ENCODE measurements around the gene FIGNL1. TPM values are rescaled to one million over a fixed set of nuclear protein-coding genes. Genes with fewer than 3 reads are reported as not detected.

FIGNL1 gene
- total and polyA plus RNA-seq, 2 donors = 9.0 to 21.9 TPM

- no peaks in the 10 kb centered on the region for H3K27me3 ChIP-seq (ENCODE audit: control insufficient read depth in 2 of 2, insufficient read depth in 1 of 2, low read length in 1 of 2)
- peak overlapping the region; percentile 77 to 85 for H3K4me3 ChIP-seq (ENCODE audit: low read length in 2 of 2)
- DNase-seq (ENCODE audit: low read depth in 6 of 9, low spot score in 9 of 9) = no peak
- no peak overlapping the region for H3K27ac ChIP-seq (ENCODE audit: low read depth in 1 of 2, low read length in 1 of 2)
- peaks cover 13 to 21% of the 10 kb centered on the region in 2 donors for H3K36me3 ChIP-seq (ENCODE audit: control insufficient read depth in 2 of 2, insufficient read depth in 2 of 2, low read length in 1 of 2)
- H3K9me3 ChIP-seq (ENCODE audit: control insufficient read depth in 2 of 2, insufficient read depth in 1 of 2, low read length in 1 of 2) = peaks cover 0 to 3% of the 10 kb centered on the region in 2 donors
- peaks cover 7 to 16% of the 10 kb centered on the region in 2 donors for H3K4me1 ChIP-seq (ENCODE audit: control insufficient read depth in 2 of 2, insufficient read depth in 2 of 2, low read length in 2 of 2)
- WGBS = 30% methylated on average over 5 of the region's 5 CpGs
These were observed 659 bp downstream of the FIGNL1 start for GRCh38 chr7:50449501-50449880.

- H3K9me3 ChIP-seq (ENCODE audit: control insufficient read depth in 2 of 2, insufficient read depth in 1 of 2, low read length in 1 of 2) = peaks cover 0 to 3% of the 10 kb centered on the region in 2 donors
- peaks cover 7 to 16% of the 10 kb centered on the region in 2 donors for H3K4me1 ChIP-seq (ENCODE audit: control insufficient read depth in 2 of 2, insufficient read depth in 2 of 2, low read length in 2 of 2)
- DNase-seq (ENCODE audit: low read depth in 6 of 9, low spot score in 9 of 9) = no peak
- peak overlapping the region in 1 of 2 donors; percentile 85 for H3K4me3 ChIP-seq (ENCODE audit: low read length in 2 of 2)
- peaks cover 13 to 23% of the 10 kb centered on the region in 2 donors for H3K36me3 ChIP-seq (ENCODE audit: control insufficient read depth in 2 of 2, insufficient read depth in 2 of 2, low read length in 1 of 2)
- H3K27ac ChIP-seq (ENCODE audit: low read depth in 1 of 2, low read length in 1 of 2) = no peak overlapping the region
- H3K27me3 ChIP-seq (ENCODE audit: control insufficient read depth in 2 of 2, insufficient read depth in 1 of 2, low read length in 1 of 2) = no peaks in the 10 kb centered on the region
These were observed 1.3 kb downstream of the FIGNL1 start for GRCh38 chr7:50448823-50449222.

DNA sequence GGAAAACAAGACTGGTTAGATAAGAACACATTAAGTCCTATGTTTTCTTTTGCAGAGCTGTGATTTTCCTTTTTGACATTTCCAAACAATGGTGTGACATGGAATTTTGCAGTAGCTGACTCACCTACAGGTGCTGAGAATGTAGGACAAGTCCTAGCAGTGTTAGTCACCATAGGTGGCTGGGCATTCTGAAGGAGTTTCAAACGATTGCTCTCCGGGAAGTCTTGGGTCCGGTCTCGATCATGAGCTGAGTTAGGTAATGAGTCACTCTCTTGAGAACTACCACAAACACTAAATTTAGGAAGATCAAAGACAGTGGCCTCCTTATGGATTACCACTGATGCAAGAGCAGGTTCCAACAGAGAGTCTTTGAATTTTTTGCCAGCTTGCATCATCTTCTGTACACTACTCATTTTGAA is 3.6 kb downstream of the FIGNL1 start:
- Histone ChIP-seq H3K9me3 (ENCODE audit: control insufficient read depth in 2 of 2, insufficient read depth in 1 of 2, low read length in 1 of 2) (peaks cover 0 to 3% of the 10 kb centered on the region in 2 donors), H3K4me1 (ENCODE audit: control insufficient read depth in 2 of 2, insufficient read depth in 2 of 2, low read length in 2 of 2) (peaks cover 7 to 16% of the 10 kb centered on the region in 2 donors), H3K27me3 (ENCODE audit: control insufficient read depth in 2 of 2, insufficient read depth in 1 of 2, low read length in 1 of 2) (no peaks in the 10 kb centered on the region), H3K27ac (ENCODE audit: low read depth in 1 of 2, low read length in 1 of 2) (no peak overlapping the region), H3K36me3 (ENCODE audit: control insufficient read depth in 2 of 2, insufficient read depth in 2 of 2, low read length in 1 of 2) (peaks cover 13 to 31% of the 10 kb centered on the region in 2 donors), H3K4me3 (ENCODE audit: low read length in 2 of 2) (no peak overlapping the region)
- no peak for DNase-seq (ENCODE audit: low read depth in 6 of 9, low spot score in 9 of 9)
- WGBS = 94% methylated on average over 4 of the region's 4 CpGs

DNA sequence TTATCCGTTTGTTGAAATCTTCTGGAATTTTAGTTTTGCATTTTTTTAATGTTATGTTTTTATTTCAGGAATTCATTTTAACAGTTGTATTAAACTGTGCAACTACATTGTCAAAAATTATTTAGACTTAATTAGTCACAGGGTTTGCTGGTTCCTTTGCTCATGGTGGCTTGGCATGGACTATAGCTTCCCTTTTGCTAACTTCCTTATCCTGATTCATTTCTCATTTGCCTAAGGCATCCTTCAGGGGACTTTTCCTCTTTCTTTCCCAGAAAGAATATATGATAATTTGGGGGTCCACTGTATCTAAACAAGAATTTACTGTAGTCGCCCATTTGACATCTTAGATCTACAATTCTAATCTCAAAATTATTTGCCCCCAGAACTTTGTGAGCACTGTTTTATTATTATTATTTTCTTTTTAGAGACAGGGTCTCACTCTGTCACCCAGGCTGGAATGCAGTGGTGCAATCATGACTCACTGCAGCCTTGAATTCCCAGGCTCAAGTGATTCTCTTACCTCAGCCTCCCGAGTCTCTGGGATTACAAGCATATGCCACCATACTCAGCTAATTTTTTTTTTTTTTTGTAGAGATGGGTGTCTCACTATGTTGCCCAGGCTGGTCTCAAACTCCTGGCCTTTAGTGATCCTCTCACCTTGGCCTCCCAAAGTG is 13.9 kb downstream of the FIGNL1 start:
- Histone ChIP-seq H3K27ac (ENCODE audit: low read depth in 1 of 2, low read length in 1 of 2) (no peak overlapping the region), H3K27me3 (ENCODE audit: control insufficient read depth in 2 of 2, insufficient read depth in 1 of 2, low read length in 1 of 2) (no peaks in the 10 kb centered on the region), H3K9me3 (ENCODE audit: control insufficient read depth in 2 of 2, insufficient read depth in 1 of 2, low read length in 1 of 2) (peaks cover 0 to 3% of the 10 kb centered on the region in 2 donors), H3K36me3 (ENCODE audit: control insufficient read depth in 2 of 2, insufficient read depth in 2 of 2, low read length in 1 of 2) (peaks cover 19 to 31% of the 10 kb centered on the region in 2 donors), H3K4me1 (ENCODE audit: control insufficient read depth in 2 of 2, insufficient read depth in 2 of 2, low read length in 2 of 2) (no peaks in the 10 kb centered on the region), H3K4me3 (ENCODE audit: low read length in 2 of 2) (no peak overlapping the region)
- WGBS = 98% methylated on average over 3 of the region's 3 CpGs
- DNase-seq (ENCODE audit: low read depth in 6 of 9, low spot score in 9 of 9) = no peak

GRCh38 chr7:50431722-50432305 is 18.3 kb downstream of the FIGNL1 start:
- 96% methylated on average over 4 of the region's 4 CpGs for WGBS
- peaks cover 0 to 2% of the 10 kb centered on the region in 2 donors for H3K36me3 ChIP-seq (ENCODE audit: control insufficient read depth in 2 of 2, insufficient read depth in 2 of 2, low read length in 1 of 2)
- H3K4me3 ChIP-seq (ENCODE audit: low read length in 2 of 2) = no peak overlapping the region
- H3K4me1 ChIP-seq (ENCODE audit: control insufficient read depth in 2 of 2, insufficient read depth in 2 of 2, low read length in 2 of 2) = no peaks in the 10 kb centered on the region
- H3K27me3 ChIP-seq (ENCODE audit: control insufficient read depth in 2 of 2, insufficient read depth in 1 of 2, low read length in 1 of 2) = no peaks in the 10 kb centered on the region
- no peak for DNase-seq (ENCODE audit: low read depth in 6 of 9, low spot score in 9 of 9)
- no peaks in the 10 kb centered on the region for H3K9me3 ChIP-seq (ENCODE audit: control insufficient read depth in 2 of 2, insufficient read depth in 1 of 2, low read length in 1 of 2)
- no peak overlapping the region for H3K27ac ChIP-seq (ENCODE audit: low read depth in 1 of 2, low read length in 1 of 2)

DNA sequence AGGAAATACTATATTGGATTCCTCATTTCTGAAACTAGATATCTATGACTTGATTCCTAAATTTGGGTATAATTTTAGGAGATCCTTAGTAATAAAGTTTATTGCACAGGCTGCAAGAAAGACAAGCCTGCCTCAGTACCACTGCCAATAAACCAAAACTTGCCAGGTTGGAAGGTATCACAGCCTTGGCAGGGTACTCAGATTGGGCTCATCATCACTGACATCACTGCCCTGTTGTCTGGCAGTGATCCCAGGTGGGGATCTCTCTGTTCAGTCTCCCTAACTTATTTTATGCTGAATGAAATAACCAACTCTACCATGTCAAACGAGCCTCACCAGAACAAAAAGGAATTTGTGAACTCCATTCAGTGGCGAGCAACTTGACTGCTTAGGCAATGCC is 18.8 kb downstream of the FIGNL1 start:
- no peak overlapping the region for H3K4me3 ChIP-seq (ENCODE audit: low read length in 2 of 2)
- 96% methylated on average over 2 of the region's 2 CpGs for WGBS
- peaks cover 0 to 3% of the 10 kb centered on the region in 2 donors for H3K9me3 ChIP-seq (ENCODE audit: control insufficient read depth in 2 of 2, insufficient read depth in 1 of 2, low read length in 1 of 2)
- peaks cover 0 to 2% of the 10 kb centered on the region in 2 donors for H3K36me3 ChIP-seq (ENCODE audit: control insufficient read depth in 2 of 2, insufficient read depth in 2 of 2, low read length in 1 of 2)
- no peaks in the 10 kb centered on the region for H3K27me3 ChIP-seq (ENCODE audit: control insufficient read depth in 2 of 2, insufficient read depth in 1 of 2, low read length in 1 of 2)
- H3K27ac ChIP-seq (ENCODE audit: low read depth in 1 of 2, low read length in 1 of 2) = no peak overlapping the region
- no peak for DNase-seq (ENCODE audit: low read depth in 6 of 9, low spot score in 9 of 9)
- H3K4me1 ChIP-seq (ENCODE audit: control insufficient read depth in 2 of 2, insufficient read depth in 2 of 2, low read length in 2 of 2) = no peaks in the 10 kb centered on the region

DNA sequence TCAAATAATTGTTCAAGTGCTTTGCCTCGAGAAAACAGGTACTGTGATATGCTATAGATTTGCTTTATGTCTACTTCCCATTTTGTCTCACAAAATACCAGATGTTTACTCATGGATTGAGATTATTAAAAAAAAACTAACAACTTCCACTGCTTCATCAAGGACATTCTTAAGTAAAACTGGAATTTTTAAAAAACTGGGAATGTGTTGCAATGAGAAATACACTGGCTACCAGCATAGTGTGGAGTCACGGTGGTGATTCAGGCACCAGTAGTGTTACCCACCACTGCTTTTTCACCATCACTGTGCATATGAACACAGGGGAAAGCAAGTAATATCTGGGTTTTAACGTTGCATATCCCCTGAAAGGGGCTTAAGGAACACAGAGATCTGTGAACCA is 21.2 kb downstream of the FIGNL1 start:
- no peak overlapping the region for H3K27ac ChIP-seq (ENCODE audit: low read depth in 1 of 2, low read length in 1 of 2)
- H3K9me3 ChIP-seq (ENCODE audit: control insufficient read depth in 2 of 2, insufficient read depth in 1 of 2, low read length in 1 of 2) = peaks cover 0 to 5% of the 10 kb centered on the region in 2 donors
- WGBS = 92% methylated on average over 3 of the region's 3 CpGs
- DNase-seq (ENCODE audit: low read depth in 6 of 9, low spot score in 9 of 9) = no peak
- H3K27me3 ChIP-seq (ENCODE audit: control insufficient read depth in 2 of 2, insufficient read depth in 1 of 2, low read length in 1 of 2) = no peaks in the 10 kb centered on the region
- peaks cover 9 to 10% of the 10 kb centered on the region in 2 donors for H3K4me1 ChIP-seq (ENCODE audit: control insufficient read depth in 2 of 2, insufficient read depth in 2 of 2, low read length in 2 of 2)
- no peak overlapping the region for H3K4me3 ChIP-seq (ENCODE audit: low read length in 2 of 2)
- no peaks in the 10 kb centered on the region for H3K36me3 ChIP-seq (ENCODE audit: control insufficient read depth in 2 of 2, insufficient read depth in 2 of 2, low read length in 1 of 2)

GRCh38 chr7:50427518-50427917 is 22.6 kb downstream of the FIGNL1 start:
- no peak overlapping the region for H3K4me3 ChIP-seq (ENCODE audit: low read length in 2 of 2)
- H3K9me3 ChIP-seq (ENCODE audit: control insufficient read depth in 2 of 2, insufficient read depth in 1 of 2, low read length in 1 of 2) = peaks cover 0 to 5% of the 10 kb centered on the region in 2 donors
- no peaks in the 10 kb centered on the region for H3K36me3 ChIP-seq (ENCODE audit: control insufficient read depth in 2 of 2, insufficient read depth in 2 of 2, low read length in 1 of 2)
- peaks cover 9 to 10% of the 10 kb centered on the region in 2 donors for H3K4me1 ChIP-seq (ENCODE audit: control insufficient read depth in 2 of 2, insufficient read depth in 2 of 2, low read length in 2 of 2)
- H3K27me3 ChIP-seq (ENCODE audit: control insufficient read depth in 2 of 2, insufficient read depth in 1 of 2, low read length in 1 of 2) = no peaks in the 10 kb centered on the region
- DNase-seq (ENCODE audit: low read depth in 6 of 9, low spot score in 9 of 9) = no peak
- no peak overlapping the region for H3K27ac ChIP-seq (ENCODE audit: low read depth in 1 of 2, low read length in 1 of 2)
- WGBS = 97% methylated on average over 2 of the region's 2 CpGs

- H3K27me3 ChIP-seq (ENCODE audit: control insufficient read depth in 2 of 2, insufficient read depth in 1 of 2, low read length in 1 of 2) = no peaks in the 10 kb centered on the region
- H3K27ac ChIP-seq (ENCODE audit: low read depth in 1 of 2, low read length in 1 of 2) = no peak overlapping the region
- WGBS = 97% methylated on average over 5 of the region's 5 CpGs
- no peak for DNase-seq (ENCODE audit: low read depth in 6 of 9, low spot score in 9 of 9)
- H3K4me3 ChIP-seq (ENCODE audit: low read length in 2 of 2) = no peak overlapping the region
- no peaks in the 10 kb centered on the region for H3K36me3 ChIP-seq (ENCODE audit: control insufficient read depth in 2 of 2, insufficient read depth in 2 of 2, low read length in 1 of 2)
- H3K4me1 ChIP-seq (ENCODE audit: control insufficient read depth in 2 of 2, insufficient read depth in 2 of 2, low read length in 2 of 2) = peaks cover 9 to 10% of the 10 kb centered on the region in 2 donors
- peaks cover 0 to 5% of the 10 kb centered on the region in 2 donors for H3K9me3 ChIP-seq (ENCODE audit: control insufficient read depth in 2 of 2, insufficient read depth in 1 of 2, low read length in 1 of 2)
These were observed 23.7 kb downstream of the FIGNL1 start for GRCh38 chr7:50426280-50427045.
